Thoracic aorta (tissue), 2 donors: Measurements from ENCODE around the gene PPM1H. TPM values are rescaled to one million over a fixed set of nuclear protein-coding genes. Genes with fewer than 3 reads are reported as not detected.

ENCODE experiments used
- ATAC-seq: fragments of 150-250 bp; one replicate; pipeline ENCODE4 v1.8.0; 2017; ENCODE audit warnings: low read depth; ENCODE audit not compliant: insufficient number of reproducible peaks, low FRiP score
- DNase-seq: peaks from one replicate; pipeline ENCODE4 v3.0.0-alpha.2; 2020; ENCODE audit warnings: low spot score
- H3K27ac ChIP-seq, 2 donors: fragments of 200-600 bp; sonication (generic); 1 replicate in 1 of 2; 2 replicates in 1 of 2; pipeline ENCODE4 v1.5.1; 2016; ENCODE audit warnings: mild to moderate bottlenecking in 2 of 2, moderate library complexity in 2 of 2
- H3K27me3 ChIP-seq: fragments of 200-600 bp; sonication (generic); replicated peaks from 2 replicates; pipeline ENCODE4 v1.6.0; 2016; ENCODE audit warnings: mild to moderate bottlenecking; ENCODE audit not compliant: insufficient read depth
- H3K36me3 ChIP-seq: fragments of 200-600 bp; sonication (generic); one replicate; pipeline ENCODE4 v1.5.1; 2016
- H3K4me1 ChIP-seq, 2 donors: fragments of 200-600 bp; sonication (generic); 1 replicate in 1 of 2; 2 replicates in 1 of 2; pipeline versions ENCODE4 v1.5.1 to v1.6.0; 2016; ENCODE audit warnings: low read depth in 2 of 2, mild to moderate bottlenecking in 1 of 2; ENCODE audit not compliant: control insufficient read depth in 1 of 2
- H3K4me3 ChIP-seq: fragments of 200-600 bp; sonication (generic); 2 replicates; pipeline ENCODE4 v1.5.1; 2016; ENCODE audit warnings: mild to moderate bottlenecking
- H3K9me3 ChIP-seq: fragments of 200-600 bp; sonication (generic); 2 replicates; pipeline ENCODE4 v1.5.1; 2016
- CTCF ChIP-seq: fragments of 200-600 bp; sonication (generic); IDR thresholded peaks from one replicate; pipeline ENCODE4 v1.5.1; 2019; ENCODE audit warnings: antibody characterized with exemption
- total RNA-seq, 2 donors: library from RNA; depleted of rRNA; stranded (reverse); fragments of >200 nt; gene quantifications; one replicate each; pipeline versions ENCODE4 v1.1.0 to v1.2.3, GENCODE V29; 2016

The PPM1H gene
- total RNA-seq, 2 donors from 2014 or later: 9.1 to 10.3 TPM

GRCh38 chr12:62907078-62907477, 27.9 kb downstream of the PPM1H start:
- DNase-seq (no peak), ATAC-seq (no peak)
- no peak overlapping the region for H3K27ac ChIP-seq
- H3K4me1 ChIP-seq: peaks cover 4 to 20% of the 10 kb centered on the region in 2 donors
- H3K36me3 ChIP-seq: no peaks in the 10 kb centered on the region
- H3K9me3 ChIP-seq: no peaks in the 10 kb centered on the region
- no peaks in the 10 kb centered on the region for H3K27me3 ChIP-seq
- no peak for TF ChIP-seq CTCF
- no peak overlapping the region for H3K4me3 ChIP-seq

- Histone ChIP-seq H3K4me1 (peaks cover 4 to 20% of the 10 kb centered on the region in 2 donors), H3K36me3 (no peaks in the 10 kb centered on the region), H3K9me3 (no peaks in the 10 kb centered on the region), H3K27ac (no peak overlapping the region), H3K27me3 (no peaks in the 10 kb centered on the region), H3K4me3 (no peak overlapping the region)
- no peak for TF ChIP-seq CTCF
- no peak for ATAC-seq
- DNase-seq: no peak
Measured at GRCh38 chr12:62903151-62903550, 31.8 kb downstream of the PPM1H start.

- DNase-seq (no peak), ATAC-seq (no peak)
- Histone ChIP-seq H3K36me3 (no peaks in the 10 kb centered on the region), H3K27ac (no peak overlapping the region), H3K4me3 (no peak overlapping the region), H3K27me3 (no peaks in the 10 kb centered on the region), H3K4me1 (peaks cover under 1 to 3% of the 10 kb centered on the region in 2 donors), H3K9me3 (no peaks in the 10 kb centered on the region)
- TF ChIP-seq CTCF: no peak
Measured at GRCh38 chr12:62900686-62901272, 34.2 kb downstream of the PPM1H start.

DNA sequence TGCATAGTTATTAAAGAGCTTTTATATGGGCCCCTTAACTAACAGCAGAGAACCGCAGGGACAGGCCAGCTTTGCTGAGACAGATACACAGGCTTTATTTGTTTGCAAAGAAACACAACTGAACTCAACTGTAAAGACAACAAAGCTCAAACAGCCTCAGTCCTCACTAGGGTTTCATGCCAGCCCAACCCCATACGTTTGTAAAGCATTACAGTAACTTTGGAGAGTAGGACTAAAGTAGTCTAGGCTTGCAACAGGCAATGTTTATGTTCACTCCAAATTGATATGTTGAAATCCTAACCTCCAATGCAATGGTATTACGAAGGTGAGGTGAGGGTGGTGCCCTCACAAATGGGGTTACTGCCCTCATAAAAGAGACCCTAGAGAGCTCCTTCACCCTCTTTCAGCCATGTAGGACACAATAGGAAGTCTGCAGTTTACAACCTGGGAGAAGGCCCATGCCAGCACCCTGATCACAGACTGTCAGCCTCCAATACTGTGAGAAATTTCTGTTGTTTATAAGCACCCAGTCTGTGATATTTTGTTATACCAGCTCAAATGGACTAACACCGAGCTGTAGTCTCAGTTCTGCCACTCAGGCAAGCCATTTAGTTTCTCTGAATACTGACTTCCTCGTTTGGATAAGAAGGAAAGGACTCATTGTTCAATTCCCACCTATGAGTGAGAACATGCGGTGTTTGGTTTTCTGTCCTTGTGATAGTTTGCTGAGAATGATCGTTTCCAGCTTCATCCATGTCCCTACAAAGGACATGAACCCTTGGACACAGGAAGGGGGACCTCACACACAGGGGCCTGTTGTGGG, 35.2 kb downstream of the PPM1H start:
- ATAC-seq: no peak
- Histone ChIP-seq H3K36me3 (no peaks in the 10 kb centered on the region), H3K27me3 (no peaks in the 10 kb centered on the region), H3K9me3 (no peaks in the 10 kb centered on the region), H3K27ac (no peak overlapping the region), H3K4me1 (no peaks in the 10 kb centered on the region), H3K4me3 (no peak overlapping the region)
- TF ChIP-seq CTCF: no peak
- no peak for DNase-seq

DNA sequence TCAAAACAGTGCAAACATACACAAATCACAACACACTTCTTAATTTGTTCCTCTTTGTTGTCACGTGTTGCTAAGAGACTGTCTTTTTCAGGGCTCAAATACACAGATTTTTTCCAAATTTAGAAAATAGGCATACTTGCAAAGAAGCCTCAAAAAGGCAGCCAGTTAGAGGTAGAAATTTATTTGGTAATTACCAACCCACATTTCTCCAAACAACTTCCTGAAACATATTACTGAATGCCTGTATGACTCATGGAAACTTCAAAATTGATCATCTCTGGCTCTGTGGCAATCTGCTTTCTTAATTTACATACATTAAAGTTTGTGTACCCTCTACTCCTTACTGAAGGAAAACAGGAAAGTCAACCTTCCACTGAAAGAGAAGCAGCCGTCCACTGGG, 36.4 kb downstream of the PPM1H start:
- H3K27ac ChIP-seq: no peak overlapping the region
- no peak for ATAC-seq
- H3K4me3 ChIP-seq: no peak overlapping the region
- H3K36me3 ChIP-seq: no peaks in the 10 kb centered on the region
- DNase-seq: no peak
- H3K9me3 ChIP-seq: no peaks in the 10 kb centered on the region
- no peaks in the 10 kb centered on the region for H3K4me1 ChIP-seq
- no peaks in the 10 kb centered on the region for H3K27me3 ChIP-seq
- no peak for TF ChIP-seq CTCF
